SK-N-SH treated with all-trans-retinoic acid at 6 μM for 48 hours (cell line): ENCODE results near the gene ARHGAP33.
A peak's percentile ranks its signal among the peaks of the same experiment; 100 is the strongest.

Experiments
- ATAC-seq: fragments of 200-7000 bp; cut with Tn5 transposase; 3 replicates; pipeline ENCODE4 v1.9.1; 2020; ENCODE audit warnings: mild to moderate bottlenecking, moderate library complexity
- ARNTL ChIP-seq: fragments of 450-650 bp; formaldehyde crosslinking; IDR thresholded peaks from 2 replicates; pipeline ENCODE4 v1.5.0; 2020; ENCODE audit warnings: low read depth, mild to moderate bottlenecking, moderate library complexity, borderline replicate concordance
- BACH2 ChIP-seq: fragments of 250-450 bp; sonication (Bioruptor Pico); IDR thresholded peaks from 2 replicates; pipeline ENCODE4 v1.9.0; 2021; ENCODE audit warnings: mild to moderate bottlenecking, borderline replicate concordance
- CSDC2 ChIP-seq: fragments of 250-450 bp; sonication (Bioruptor Pico); IDR thresholded peaks from 2 replicates; pipeline ENCODE4 v1.5.0; 2020; ENCODE audit warnings: mild to moderate bottlenecking, moderate library complexity
- CSRNP3 ChIP-seq: fragments of 250-450 bp; sonication (Bioruptor Pico); IDR thresholded peaks from 2 replicates; pipeline ENCODE4 v1.5.1; 2021; ENCODE audit warnings: mild to moderate bottlenecking, moderate library complexity
- ESRRG ChIP-seq: fragments of 250-450 bp; sonication (Bioruptor Pico); IDR thresholded peaks from 2 replicates; pipeline ENCODE4 v1.6.1; 2021; ENCODE audit warnings: mild to moderate bottlenecking
- GLIS3 ChIP-seq: fragments of 250-450 bp; sonication (Bioruptor Pico); IDR thresholded peaks from 2 replicates; pipeline ENCODE4 v1.5.0; 2020; ENCODE audit warnings: mild to moderate bottlenecking, moderate library complexity
- ISL1 ChIP-seq: fragments of 250-450 bp; sonication (Bioruptor Pico); IDR thresholded peaks from 2 replicates; pipeline ENCODE4 v2.1.2; 2022; ENCODE audit warnings: mild to moderate bottlenecking, moderate library complexity
- OSR1 ChIP-seq: fragments of 250-450 bp; sonication (Bioruptor Pico); IDR thresholded peaks from 2 replicates; pipeline ENCODE4 v1.8.0; 2022; ENCODE audit warnings: moderate library complexity, mild to moderate bottlenecking, inconsistent platforms
- PATZ1 ChIP-seq: fragments of 250-450 bp; sonication (Bioruptor Pico); IDR thresholded peaks from 2 replicates; pipeline ENCODE4 v1.8.0; 2020; ENCODE audit warnings: mild to moderate bottlenecking, moderate library complexity, borderline replicate concordance
- POU6F1 ChIP-seq: fragments of 250-450 bp; sonication (Bioruptor Pico); IDR thresholded peaks from 2 replicates; pipeline ENCODE4 v1.8.0; 2021; ENCODE audit warnings: low read depth, mild to moderate bottlenecking, moderate library complexity, borderline replicate concordance
- PPARA ChIP-seq: fragments of 250-450 bp; sonication (Bioruptor Pico); IDR thresholded peaks from 2 replicates; pipeline ENCODE4 v1.5.0; 2020; ENCODE audit warnings: mild to moderate bottlenecking, borderline replicate concordance
- RARB ChIP-seq: fragments of 250-450 bp; sonication (Bioruptor Pico); IDR thresholded peaks from 2 replicates; pipeline ENCODE4 v1.8.0; 2021; ENCODE audit warnings: mild to moderate bottlenecking, moderate library complexity
- SNAI2 ChIP-seq: fragments of 250-450 bp; sonication (Bioruptor Pico); IDR thresholded peaks from 2 replicates; pipeline ENCODE4 v1.5.0; 2020; ENCODE audit warnings: mild to moderate bottlenecking, moderate library complexity
- TCF4 ChIP-seq: fragments of 250-450 bp; sonication (Bioruptor Pico); IDR thresholded peaks from 2 replicates; pipeline ENCODE4 v1.8.0; 2021; ENCODE audit warnings: mild to moderate bottlenecking, moderate library complexity, borderline replicate concordance
- TOX ChIP-seq: fragments of 250-450 bp; sonication (Bioruptor Pico); IDR thresholded peaks from 2 replicates; pipeline ENCODE4 v1.8.0; 2021; ENCODE audit warnings: mild to moderate bottlenecking, moderate library complexity, borderline replicate concordance
- ZC3H10 ChIP-seq: fragments of 250-450 bp; sonication (Bioruptor Pico); IDR thresholded peaks from 2 replicates; pipeline ENCODE4 v1.5.1; 2021; ENCODE audit warnings: mild to moderate bottlenecking, moderate library complexity
- ZFP3 ChIP-seq: fragments of 250-450 bp; sonication (Bioruptor Pico); IDR thresholded peaks from 2 replicates; pipeline ENCODE4 v1.5.0; 2020; ENCODE audit warnings: mild to moderate bottlenecking, moderate library complexity
- ZFP30 ChIP-seq: fragments of 450-650 bp; formaldehyde crosslinking; IDR thresholded peaks from 2 replicates; pipeline ENCODE4 v1.5.0; 2022; ENCODE audit warnings: mild to moderate bottlenecking, moderate library complexity
- ZNF565 ChIP-seq: fragments of 450-650 bp; formaldehyde crosslinking; conservative IDR thresholded peaks from 2 replicates; pipeline ENCODE4 v1.5.0; 2020; ENCODE audit warnings: low read depth, mild to moderate bottlenecking, moderate library complexity
- ZNF70 ChIP-seq: fragments of 450-650 bp; formaldehyde crosslinking; IDR thresholded peaks from 2 replicates; pipeline ENCODE4 v1.5.0; 2020; ENCODE audit warnings: mild to moderate bottlenecking, moderate library complexity
- ZNF8 ChIP-seq: fragments of 450-650 bp; formaldehyde crosslinking; IDR thresholded peaks from 2 replicates; pipeline ENCODE4 v1.5.0; 2020; ENCODE audit warnings: mild to moderate bottlenecking, moderate library complexity
- TF ChIP-seq, protein P1 (sequence below): fragments of 250-450 bp; sonication (Bioruptor Pico); IDR thresholded peaks from 2 replicates; pipeline ENCODE4 v1.5.1; 2020; ENCODE audit warnings: low read depth, mild to moderate bottlenecking, moderate library complexity
- TF ChIP-seq, protein P2 (sequence below): fragments of 250-450 bp; sonication (Bioruptor Pico); IDR thresholded peaks from 2 replicates; pipeline ENCODE4 v1.5.0; 2020; ENCODE audit warnings: mild to moderate bottlenecking, moderate library complexity

Gene ARHGAP33

DNA sequence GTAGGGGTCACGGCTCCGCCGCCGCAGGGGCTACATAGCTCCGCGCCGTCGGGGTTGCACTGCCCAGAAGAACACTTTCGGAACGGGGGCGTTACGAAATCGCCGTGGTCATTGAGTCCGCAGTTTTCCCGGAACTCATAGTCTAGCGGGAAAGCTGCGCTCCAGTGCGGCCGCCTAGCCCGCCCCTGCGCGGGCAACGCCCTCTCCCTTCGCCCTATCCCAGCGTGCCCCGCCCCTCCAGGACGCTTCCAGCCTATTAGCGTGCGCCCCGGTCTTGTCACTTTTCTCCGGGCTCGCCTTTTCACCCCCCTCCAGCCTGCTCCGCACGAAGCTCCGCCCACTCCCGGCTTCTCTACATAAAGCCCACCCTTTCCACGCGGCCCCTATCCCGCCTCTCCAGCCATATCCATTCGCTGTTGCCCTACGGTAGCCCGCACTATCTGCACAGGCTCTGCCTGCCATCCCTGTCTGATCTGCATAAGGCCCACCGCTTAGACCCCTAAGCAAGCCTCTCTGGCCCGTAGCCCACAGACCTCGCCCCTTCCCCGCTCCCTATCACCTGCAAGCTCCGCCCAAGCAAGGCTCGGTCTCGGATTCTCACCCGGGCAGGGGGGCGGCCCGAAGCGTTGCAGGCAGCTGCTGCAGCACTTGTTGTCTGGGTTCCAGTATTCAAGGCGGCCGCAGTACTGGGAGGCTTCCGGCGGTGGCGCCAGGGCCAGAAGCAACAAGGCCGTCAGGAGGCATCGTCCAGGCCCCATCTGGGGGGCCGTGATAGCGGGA lies 34.8 kb upstream of the ARHGAP33 start:
- ATAC-seq, result peak; percentile 87
- TF ChIP-seq ZNF8 (CRISPR knock-in tag) (no peak), TOX (CRISPR knock-in tag) (no peak), ZFP30 (no peak), SNAI2 (CRISPR knock-in tag) (no peak), PATZ1 (no peak), PPARA (CRISPR knock-in tag) (no peak), ISL1 (CRISPR knock-in tag) (no peak), ZC3H10 (CRISPR knock-in tag) (no peak), OSR1 (CRISPR knock-in tag) (no peak), ZNF70 (CRISPR knock-in tag) (no peak), ESRRG (CRISPR knock-in tag) (no peak), GLIS3 (CRISPR knock-in tag) (0 out of 2 replicates have a peak, but pooled peaks have one; percentile 43), TCF4 (CRISPR knock-in tag) (peak; percentile 42; the same call in 1 of the 2 replicates), POU6F1 (no peak), CSRNP3 (CRISPR knock-in tag) (no peak), ZNF565 (CRISPR knock-in tag) (no peak), ZFP3 (CRISPR knock-in tag) (no peak), CSDC2 (CRISPR knock-in tag) (no peak), ARNTL (no peak), BACH2 (CRISPR knock-in tag) (no peak), RARB (CRISPR knock-in tag) (no peak)
- TF ChIP-seq, protein P1, sequence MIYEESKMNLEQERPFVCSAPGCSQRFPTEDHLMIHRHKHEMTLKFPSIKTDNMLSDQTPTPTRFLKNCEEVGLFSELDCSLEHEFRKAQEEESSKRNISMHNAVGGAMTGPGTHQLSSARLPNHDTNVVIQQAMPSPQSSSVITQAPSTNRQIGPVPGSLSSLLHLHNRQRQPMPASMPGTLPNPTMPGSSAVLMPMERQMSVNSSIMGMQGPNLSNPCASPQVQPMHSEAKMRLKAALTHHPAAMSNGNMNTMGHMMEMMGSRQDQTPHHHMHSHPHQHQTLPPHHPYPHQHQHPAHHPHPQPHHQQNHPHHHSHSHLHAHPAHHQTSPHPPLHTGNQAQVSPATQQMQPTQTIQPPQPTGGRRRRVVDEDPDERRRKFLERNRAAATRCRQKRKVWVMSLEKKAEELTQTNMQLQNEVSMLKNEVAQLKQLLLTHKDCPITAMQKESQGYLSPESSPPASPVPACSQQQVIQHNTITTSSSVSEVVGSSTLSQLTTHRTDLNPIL (CRISPR knock-in tag), result no peak
- TF ChIP-seq, protein P2, sequence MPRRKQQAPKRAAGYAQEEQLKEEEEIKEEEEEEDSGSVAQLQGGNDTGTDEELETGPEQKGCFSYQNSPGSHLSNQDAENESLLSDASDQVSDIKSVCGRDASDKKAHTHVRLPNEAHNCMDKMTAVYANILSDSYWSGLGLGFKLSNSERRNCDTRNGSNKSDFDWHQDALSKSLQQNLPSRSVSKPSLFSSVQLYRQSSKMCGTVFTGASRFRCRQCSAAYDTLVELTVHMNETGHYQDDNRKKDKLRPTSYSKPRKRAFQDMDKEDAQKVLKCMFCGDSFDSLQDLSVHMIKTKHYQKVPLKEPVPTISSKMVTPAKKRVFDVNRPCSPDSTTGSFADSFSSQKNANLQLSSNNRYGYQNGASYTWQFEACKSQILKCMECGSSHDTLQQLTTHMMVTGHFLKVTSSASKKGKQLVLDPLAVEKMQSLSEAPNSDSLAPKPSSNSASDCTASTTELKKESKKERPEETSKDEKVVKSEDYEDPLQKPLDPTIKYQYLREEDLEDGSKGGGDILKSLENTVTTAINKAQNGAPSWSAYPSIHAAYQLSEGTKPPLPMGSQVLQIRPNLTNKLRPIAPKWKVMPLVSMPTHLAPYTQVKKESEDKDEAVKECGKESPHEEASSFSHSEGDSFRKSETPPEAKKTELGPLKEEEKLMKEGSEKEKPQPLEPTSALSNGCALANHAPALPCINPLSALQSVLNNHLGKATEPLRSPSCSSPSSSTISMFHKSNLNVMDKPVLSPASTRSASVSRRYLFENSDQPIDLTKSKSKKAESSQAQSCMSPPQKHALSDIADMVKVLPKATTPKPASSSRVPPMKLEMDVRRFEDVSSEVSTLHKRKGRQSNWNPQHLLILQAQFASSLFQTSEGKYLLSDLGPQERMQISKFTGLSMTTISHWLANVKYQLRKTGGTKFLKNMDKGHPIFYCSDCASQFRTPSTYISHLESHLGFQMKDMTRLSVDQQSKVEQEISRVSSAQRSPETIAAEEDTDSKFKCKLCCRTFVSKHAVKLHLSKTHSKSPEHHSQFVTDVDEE (CRISPR knock-in tag), result peak; percentile 16; the same call in 1 of the 2 replicates
- TF ChIP-seq, all 23 proteins: peak for 3

GRCh38 chr19:35741203-35741515 lies 34.2 kb upstream of the ARHGAP33 start:
- no peak for ATAC-seq
- TF ChIP-seq, protein P1 (CRISPR knock-in tag), result no peak
- no peak for TF ChIP-seq ZFP3 (CRISPR knock-in tag)
- no peak for TF ChIP-seq ESRRG (CRISPR knock-in tag)
- no peak for TF ChIP-seq ISL1 (CRISPR knock-in tag)
- no peak for TF ChIP-seq ARNTL
- no peak for TF ChIP-seq PATZ1
- no peak for TF ChIP-seq ZNF565 (CRISPR knock-in tag)
- no peak for TF ChIP-seq ZNF70 (CRISPR knock-in tag)
- TF ChIP-seq ZC3H10 (CRISPR knock-in tag), result no peak
- no peak for TF ChIP-seq SNAI2 (CRISPR knock-in tag)
- TF ChIP-seq GLIS3 (CRISPR knock-in tag), result no peak
- TF ChIP-seq CSRNP3 (CRISPR knock-in tag), result no peak
- no peak for TF ChIP-seq RARB (CRISPR knock-in tag)
- no peak for TF ChIP-seq OSR1 (CRISPR knock-in tag)
- no peak for TF ChIP-seq ZNF8 (CRISPR knock-in tag)
- TF ChIP-seq PPARA (CRISPR knock-in tag), result no peak
